Measurements from ENCODE around the gene PDE4B.

The PDE4B gene

DNA sequence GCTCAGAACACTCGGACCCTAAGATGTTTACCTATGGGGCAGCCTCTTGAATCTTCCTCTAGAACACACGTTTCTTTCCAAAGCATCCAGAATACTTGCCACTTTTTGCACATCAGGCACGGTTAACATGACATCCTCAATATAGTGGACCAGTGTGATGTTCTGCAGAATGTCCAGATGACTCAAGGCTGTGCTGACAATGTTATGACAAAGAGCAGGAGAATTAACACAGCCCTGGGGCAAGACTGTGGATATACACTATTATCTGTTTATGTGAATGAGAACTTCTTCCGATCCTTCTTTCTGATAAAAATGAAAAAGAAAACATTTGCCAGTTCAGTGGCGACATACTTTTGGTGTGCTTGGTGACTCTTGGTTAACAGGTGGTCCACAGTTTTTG is 154.3 kb downstream of the PDE4B start:
- no peak for DNase-seq (ENCODE audit: low read depth)
- no peak overlapping the region for H3K4me3 ChIP-seq (ENCODE audit: control insufficient read depth, low read depth, low read length)
- TF ChIP-seq, protein P1, sequence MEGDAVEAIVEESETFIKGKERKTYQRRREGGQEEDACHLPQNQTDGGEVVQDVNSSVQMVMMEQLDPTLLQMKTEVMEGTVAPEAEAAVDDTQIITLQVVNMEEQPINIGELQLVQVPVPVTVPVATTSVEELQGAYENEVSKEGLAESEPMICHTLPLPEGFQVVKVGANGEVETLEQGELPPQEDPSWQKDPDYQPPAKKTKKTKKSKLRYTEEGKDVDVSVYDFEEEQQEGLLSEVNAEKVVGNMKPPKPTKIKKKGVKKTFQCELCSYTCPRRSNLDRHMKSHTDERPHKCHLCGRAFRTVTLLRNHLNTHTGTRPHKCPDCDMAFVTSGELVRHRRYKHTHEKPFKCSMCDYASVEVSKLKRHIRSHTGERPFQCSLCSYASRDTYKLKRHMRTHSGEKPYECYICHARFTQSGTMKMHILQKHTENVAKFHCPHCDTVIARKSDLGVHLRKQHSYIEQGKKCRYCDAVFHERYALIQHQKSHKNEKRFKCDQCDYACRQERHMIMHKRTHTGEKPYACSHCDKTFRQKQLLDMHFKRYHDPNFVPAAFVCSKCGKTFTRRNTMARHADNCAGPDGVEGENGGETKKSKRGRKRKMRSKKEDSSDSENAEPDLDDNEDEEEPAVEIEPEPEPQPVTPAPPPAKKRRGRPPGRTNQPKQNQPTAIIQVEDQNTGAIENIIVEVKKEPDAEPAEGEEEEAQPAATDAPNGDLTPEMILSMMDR (IDR thresholded peaks at IDR 0.05; ENCODE audit: control insufficient read depth, insufficient read depth, low read depth, low read length, missing control alignments), result no peak

DNA sequence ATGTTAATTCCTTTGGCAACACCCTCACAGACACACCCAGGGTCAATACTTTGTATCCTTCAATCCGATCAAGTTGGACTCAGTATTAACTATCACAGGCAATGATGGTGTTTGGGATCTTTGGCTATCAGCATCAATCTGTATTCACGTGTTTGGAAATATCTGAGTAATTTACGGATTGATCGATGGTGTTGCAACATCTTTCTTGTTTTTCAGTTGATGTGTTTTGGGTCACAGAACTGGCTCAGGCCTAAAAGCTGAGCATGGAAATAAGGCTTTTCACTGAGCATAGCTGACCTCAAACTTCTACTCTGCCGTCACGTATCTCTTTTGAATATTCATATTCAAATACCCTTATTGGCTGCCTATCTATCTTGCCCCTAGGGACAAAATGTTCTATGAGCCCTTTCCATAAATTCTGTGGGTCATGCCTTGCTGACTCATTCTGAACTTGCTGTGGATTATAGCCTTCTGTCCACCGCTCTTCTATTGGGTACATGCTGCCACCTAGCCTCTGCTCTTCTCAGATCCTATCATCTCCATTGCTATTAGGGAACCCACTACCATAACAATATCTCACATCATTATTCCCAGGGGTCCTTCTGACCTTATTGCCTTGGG is 156.0 kb downstream of the PDE4B start:
- TF ChIP-seq, protein P1 (IDR thresholded peaks at IDR 0.05; ENCODE audit: control insufficient read depth, insufficient read depth, low read depth, low read length, missing control alignments), result peak; percentile 58
- DNase-seq (ENCODE audit: low read depth), result no peak
- no peak overlapping the region for H3K4me3 ChIP-seq (ENCODE audit: control insufficient read depth, low read depth, low read length)

DNA sequence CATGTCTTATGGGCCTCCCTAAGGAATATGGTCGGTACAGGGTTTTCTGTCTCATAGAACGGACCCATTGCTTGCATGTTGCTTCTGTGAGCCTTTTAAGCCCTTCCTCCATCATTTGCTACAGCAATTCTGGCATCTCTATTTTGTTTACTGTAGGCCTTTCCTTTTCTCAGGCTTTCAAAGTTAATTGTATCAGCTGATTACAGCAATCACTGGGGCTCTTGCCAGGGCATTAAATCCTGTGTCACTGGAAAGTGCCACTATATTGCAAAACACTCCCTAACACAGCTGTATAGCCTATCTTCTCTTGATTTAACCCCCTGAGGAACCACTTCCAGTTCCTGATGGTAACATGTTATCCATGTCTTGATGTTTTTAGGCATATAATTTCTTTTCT is 156.5 kb downstream of the PDE4B start:
- TF ChIP-seq, protein P1 (IDR thresholded peaks at IDR 0.05; ENCODE audit: control insufficient read depth, insufficient read depth, low read depth, low read length, missing control alignments), result no peak
- DNase-seq (ENCODE audit: low read depth), result no peak
- H3K4me3 ChIP-seq (ENCODE audit: control insufficient read depth, low read depth, low read length), result no peak overlapping the region

DNA sequence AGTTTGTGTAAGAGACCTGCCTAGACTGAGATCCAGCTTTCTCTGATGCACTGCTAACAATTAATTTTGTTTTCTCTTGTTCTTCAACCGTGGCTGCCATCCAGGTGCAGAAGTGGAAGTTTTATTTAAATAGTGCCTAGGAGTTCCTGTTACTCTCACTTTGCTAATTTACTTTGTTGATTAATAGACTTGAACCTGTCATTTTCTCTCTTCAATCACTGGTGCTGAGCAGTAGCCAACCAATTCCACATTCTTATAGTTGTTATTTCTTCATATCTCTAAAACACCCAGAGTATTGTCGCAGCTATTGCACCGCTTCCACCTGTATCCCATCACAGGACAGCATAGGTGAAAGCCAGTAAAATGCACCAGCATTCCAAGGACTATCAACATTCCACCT is 157.2 kb downstream of the PDE4B start:
- TF ChIP-seq, protein P1 (IDR thresholded peaks at IDR 0.05; ENCODE audit: control insufficient read depth, insufficient read depth, low read depth, low read length, missing control alignments), result no peak
- DNase-seq (ENCODE audit: low read depth), result no peak
- H3K4me3 ChIP-seq (ENCODE audit: control insufficient read depth, low read depth, low read length), result no peak overlapping the region

DNA sequence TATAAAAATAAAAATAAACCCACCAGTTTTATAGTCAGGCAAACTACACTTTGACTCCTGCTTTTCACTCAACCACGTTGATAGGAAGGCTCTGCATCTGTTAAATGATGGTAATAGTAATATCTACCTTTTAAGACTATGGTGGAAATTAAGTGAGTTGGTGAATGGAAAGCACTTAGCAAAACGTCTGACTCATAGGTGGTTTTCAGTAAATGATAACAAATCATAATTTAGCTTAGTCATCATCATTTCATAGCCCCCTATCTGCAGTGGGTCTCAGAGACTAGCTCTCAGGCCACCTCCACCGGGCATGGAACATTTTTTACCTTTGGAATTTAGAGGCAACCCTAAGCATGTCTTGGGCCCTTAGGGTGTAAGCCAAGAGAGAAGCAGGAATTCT is 160.0 kb downstream of the PDE4B start:
- TF ChIP-seq, protein P1 (IDR thresholded peaks at IDR 0.05; ENCODE audit: control insufficient read depth, insufficient read depth, low read depth, low read length, missing control alignments), result no peak
- no peak overlapping the region for H3K4me3 ChIP-seq (ENCODE audit: control insufficient read depth, low read depth, low read length)
- DNase-seq (ENCODE audit: low read depth), result no peak

DNA sequence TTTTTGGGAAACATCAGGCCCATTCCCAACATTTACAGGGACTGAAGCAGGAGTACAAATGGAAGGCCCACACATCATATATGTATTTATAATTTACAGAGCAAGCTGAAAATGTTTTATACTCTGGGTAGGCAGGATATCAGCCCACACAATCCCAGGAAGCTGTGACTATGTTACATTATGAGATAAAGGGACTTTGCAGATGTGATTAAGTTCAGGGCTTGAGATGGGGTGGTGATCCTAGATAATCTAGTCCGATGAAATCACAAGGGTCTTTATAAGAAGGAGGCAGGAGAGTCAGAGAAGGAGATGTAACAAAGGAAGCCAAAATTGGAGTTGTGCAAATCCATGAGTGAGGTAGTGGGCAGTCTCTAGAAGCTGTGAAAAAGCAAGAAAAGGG is 160.5 kb downstream of the PDE4B start:
- no peak overlapping the region for H3K4me3 ChIP-seq (ENCODE audit: control insufficient read depth, low read depth, low read length)
- DNase-seq (ENCODE audit: low read depth), result no peak
- TF ChIP-seq, protein P1 (IDR thresholded peaks at IDR 0.05; ENCODE audit: control insufficient read depth, insufficient read depth, low read depth, low read length, missing control alignments), result no peak

DNA sequence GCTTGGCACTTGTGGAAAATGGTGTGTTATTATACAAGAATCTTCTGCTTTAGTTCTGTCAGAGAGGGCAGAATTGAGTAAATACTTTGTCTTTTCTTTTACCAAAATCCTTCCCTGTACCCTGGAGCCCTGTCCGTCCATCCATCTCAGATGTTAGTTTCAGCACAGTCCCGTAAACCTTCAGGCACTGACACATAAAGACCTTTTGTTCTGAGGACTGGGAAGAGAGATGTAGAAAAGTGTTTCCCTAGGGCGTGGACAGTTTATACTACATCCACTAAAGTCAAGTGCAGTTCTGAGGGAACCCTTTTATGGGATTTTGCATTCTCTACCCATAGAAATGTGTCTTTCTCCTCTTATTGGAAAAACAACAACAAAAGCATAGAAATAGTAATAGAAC is 162.4 kb downstream of the PDE4B start:
- TF ChIP-seq, protein P1 (IDR thresholded peaks at IDR 0.05; ENCODE audit: control insufficient read depth, insufficient read depth, low read depth, low read length, missing control alignments), result no peak
- no peak overlapping the region for H3K4me3 ChIP-seq (ENCODE audit: control insufficient read depth, low read depth, low read length)
- DNase-seq (ENCODE audit: low read depth), result no peak

Measured in AG09309 (cell line).